Naive thymus-derived CD4-positive, alpha-beta T cell (primary cell): Measurements from ENCODE around the gene PRDM16. TPM values are rescaled to one million over a fixed set of nuclear protein-coding genes. Genes with fewer than 3 reads are reported as not detected.

Experiments used
- ATAC-seq: fragments of 150-1000 bp; cut with Tn5 transposase; 2 replicates; pipeline ENCODE4 v1.10.0; 2021; ENCODE audit warnings: mild to moderate bottlenecking, moderate library complexity
- CTCF ChIA-PET: fragments of 350-600 bp; sonication (Branson Sonifier 250); formaldehyde crosslinking; loops from one replicate; lab custom pipeline; 2021; ENCODE audit warnings: antibody characterized with exemption; lab: Charles Lee
- POLR2A ChIA-PET: fragments of 350-600 bp; sonication (Branson Sonifier 250); formaldehyde crosslinking; loops from one replicate; lab custom pipeline; 2021; ENCODE audit warnings: antibody characterized with exemption, inconsistent platforms; lab: Charles Lee
- DNase-seq, 9 donors: peaks; one replicate each; pipeline versions ENCODE4 v3.0.0 to v3.0.0-alpha.2; 2020 to 2022; ENCODE audit warnings: mixed read lengths in 1 of 9
- H3K27ac ChIP-seq: one replicate; pipeline ENCODE4 v1.7.0; 2013; ENCODE audit warnings: mild to moderate bottlenecking, low read depth, low read length, moderate library complexity
- H3K27me3 ChIP-seq, 2 donors: one replicate each; pipeline ENCODE4 v1.7.0; 2013; ENCODE audit warnings: low read length in 2 of 2, mild to moderate bottlenecking in 2 of 2, moderate library complexity in 2 of 2; ENCODE audit not compliant: control insufficient read depth in 2 of 2, insufficient read depth in 2 of 2
- H3K36me3 ChIP-seq, 3 experiments: 1 replicate in 2 of 3; 2 replicates in 1 of 3; pipeline ENCODE4 v1.7.0; 2013; ENCODE audit warnings: low read length in 3 of 3, mild to moderate bottlenecking in 3 of 3, moderate library complexity in 1 of 3; ENCODE audit not compliant: insufficient read depth in 3 of 3, control insufficient read depth in 2 of 3
- H3K4me1 ChIP-seq, 2 donors: one replicate each; pipeline ENCODE4 v1.7.0; 2013; ENCODE audit warnings: low read length in 2 of 2, mild to moderate bottlenecking in 2 of 2, moderate library complexity in 1 of 2; ENCODE audit not compliant: control insufficient read depth in 2 of 2, insufficient read depth in 2 of 2
- H3K4me3 ChIP-seq: 2 replicates; pipeline ENCODE4 v1.7.0; 2013; ENCODE audit warnings: mild to moderate bottlenecking, low read length
- H3K9me3 ChIP-seq, 3 experiments: 1 replicate in 2 of 3; 2 replicates in 1 of 3; pipeline ENCODE4 v1.7.0; 2013; ENCODE audit warnings: low read length in 3 of 3; ENCODE audit not compliant: control insufficient read depth in 2 of 3
- H3K27ac Mint-ChIP-seq, 9 donors: one replicate each; pipeline ENCODE4 v1.8.0; 2020 to 2022; ENCODE audit warnings: mixed read lengths in 9 of 9, mild to moderate bottlenecking in 8 of 9, moderate library complexity in 5 of 9, inconsistent platforms in 2 of 9
- H3K27me3 Mint-ChIP-seq, 5 donors: one replicate each; pipeline ENCODE4 v1.8.0; 2021 to 2022; ENCODE audit warnings: mixed read lengths in 5 of 5, mild to moderate bottlenecking in 1 of 5
- H3K36me3 Mint-ChIP-seq, 5 donors: one replicate each; pipeline ENCODE4 v1.8.0; 2020 to 2022; ENCODE audit warnings: mixed read lengths in 5 of 5, mild to moderate bottlenecking in 3 of 5, inconsistent platforms in 1 of 5
- H3K4me1 Mint-ChIP-seq, 7 donors: one replicate each; pipeline ENCODE4 v1.8.0; 2020 to 2022; ENCODE audit warnings: mixed read lengths in 7 of 7, mild to moderate bottlenecking in 3 of 7, inconsistent platforms in 1 of 7
- H3K4me3 Mint-ChIP-seq, 10 donors: one replicate each; pipeline ENCODE4 v1.8.0; 2020 to 2022; ENCODE audit warnings: mild to moderate bottlenecking in 10 of 10, mixed read lengths in 10 of 10, moderate library complexity in 6 of 10, inconsistent platforms in 2 of 10
- H3K9me3 Mint-ChIP-seq, 11 donors: one replicate each; pipeline ENCODE4 v1.8.0; 2020 to 2022; ENCODE audit warnings: mixed read lengths in 11 of 11, mild to moderate bottlenecking in 4 of 11, inconsistent platforms in 1 of 11, moderate library complexity in 1 of 11
- intact Hi-C, 2 donors: fragments of 100-400 bp; cut with micrococcal nuclease; formaldehyde crosslinking; loops; one replicate each; pipeline ENCODE4 v1.15.1; 2023
- polyA plus RNA-seq, 2 donors: library from polyadenylated mRNA; unstranded; fragments of 300-500 nt; fragmentation: Illumina TruSeq; gene quantifications; one replicate each; pipeline ENCODE4 v1.2.3, GENCODE V29; 2021
- total RNA-seq, 6 experiments: library from RNA in 5 of 6; stranded (reverse) in 5 of 6; gene quantifications; 1 replicate in 5 of 6; 2 replicates in 1 of 6; pipeline ENCODE4 v1.2.3 and lab custom pipeline; 2021 to 2026

Gene PRDM16
- total and polyA plus RNA-seq, 7 experiments from 2014 or later = 0.05 to 0.61 (median 0.36) TPM; not detected in 2

GRCh38 chr1:3451994-3452865 is 383.2 kb downstream of the PRDM16 start:
- H3K9me3 ChIP-seq = no peaks in the 10 kb centered on the region
- Mint-ChIP-seq H3K4me3 (no peak overlapping the region), H3K36me3 (peaks cover 0 to 7% (median 0%) of the 10 kb centered on the region in 5 donors), H3K9me3 (peaks cover 0 to 10% (median 4%) of the 10 kb centered on the region in 11 donors), H3K4me1 (peaks cover 0 to 4% (median 0%) of the 10 kb centered on the region in 7 donors), H3K27me3 (peaks cover 6 to 24% (median 15%) of the 10 kb centered on the region in 5 donors), H3K27ac (no peak overlapping the region)
- ATAC-seq = no peak
- ChIA-PET CTCF (interaction anchor here (0.7 to 2.4 kb wide), 14 partner anchors 8 to 439 kb away, joined by 3 to 39 read pairs (median 6); no protein-coding TSS in a partner anchor), POLR2A (no interaction called here)
- no peaks in the 10 kb centered on the region for H3K36me3 ChIP-seq
- intact Hi-C loops = no loop called here
- H3K4me3 ChIP-seq = no peak overlapping the region
- peaks cover 0 to 11% of the 10 kb centered on the region in 2 donors for H3K27me3 ChIP-seq
- no peak for DNase-seq
- peaks cover 9 to 11% of the 10 kb centered on the region in 2 donors for H3K4me1 ChIP-seq
- no peak overlapping the region for H3K27ac ChIP-seq

- Mint-ChIP-seq H3K36me3 (peaks cover 0 to 4% (median 0%) of the 10 kb centered on the region in 5 donors), H3K4me3 (no peak overlapping the region), H3K27ac (no peak overlapping the region), H3K9me3 (peaks cover 0 to 7% (median 3%) of the 10 kb centered on the region in 11 donors), H3K4me1 (peaks cover 0 to 4% (median 0%) of the 10 kb centered on the region in 7 donors), H3K27me3 (peaks cover 6 to 24% (median 15%) of the 10 kb centered on the region in 5 donors)
- peaks cover 9 to 11% of the 10 kb centered on the region in 2 donors for H3K4me1 ChIP-seq
- no peak overlapping the region for H3K27ac ChIP-seq
- H3K36me3 ChIP-seq = no peaks in the 10 kb centered on the region
- POLR2A ChIA-PET = no interaction called here
- peaks cover 0 to 11% of the 10 kb centered on the region in 2 donors for H3K27me3 ChIP-seq
- CTCF ChIA-PET = interaction anchor here (0.7 to 2.4 kb wide), 15 partner anchors 9 to 440 kb away, joined by 3 to 39 read pairs (median 5); no protein-coding TSS in a partner anchor
- H3K9me3 ChIP-seq = no peaks in the 10 kb centered on the region
- H3K4me3 ChIP-seq = no peak overlapping the region
- intact Hi-C loops = loop anchor here (1.0 kb wide), 4 partner anchors 30 to 271 kb away; no protein-coding TSS in a partner anchor
- DNase-seq (no peak), ATAC-seq (no peak)
Observed at GRCh38 chr1:3452866-3453175, 383.8 kb downstream of the PRDM16 start.

GRCh38 chr1:3453203-3453761 is 384.3 kb downstream of the PRDM16 start:
- POLR2A ChIA-PET = no interaction called here

GRCh38 chr1:3453891-3454810 is 385.1 kb downstream of the PRDM16 start, which contains the start of gene ARHGEF16:
ARHGEF16 (plus strand) TSS chr1:3454665; CDS start chr1:3463085, 8,420 bp downstream.
- Histone ChIP-seq H3K9me3 (no peaks in the 10 kb centered on the region), H3K4me1 (peaks cover 9 to 11% of the 10 kb centered on the region in 2 donors), H3K27me3 (peaks cover 0 to 11% of the 10 kb centered on the region in 2 donors), H3K4me3 (no peak within 1 kb of the TSS), H3K27ac (no peak within 1 kb of the TSS), H3K36me3 (no peaks in the 10 kb centered on the region)
- peaks cover 0 to 4% (median 0%) of the 10 kb centered on the region in 11 donors for H3K9me3 Mint-ChIP-seq
- peak in 7 of 9 donors; percentile 10 to 34 (median 24) for DNase-seq
- peak within 1 kb of the TSS in 1 of 9 donors; percentile 72 for H3K27ac Mint-ChIP-seq
- H3K4me1 Mint-ChIP-seq = peaks cover 0 to 4% (median 0%) of the 10 kb centered on the region in 7 donors
- H3K36me3 Mint-ChIP-seq = no peaks in the 10 kb centered on the region
- peaks cover 6 to 24% (median 15%) of the 10 kb centered on the region in 5 donors for H3K27me3 Mint-ChIP-seq
- POLR2A ChIA-PET = no interaction called here
- CTCF ChIA-PET = interaction anchor here (0.6 to 2.4 kb wide), 7 partner anchors 10 to 441 kb away, joined by 3 to 39 read pairs (median 6); no protein-coding TSS in a partner anchor
- peak within 1 kb of the TSS in 9 of 10 donors; percentile 42 to 81 (median 70) for H3K4me3 Mint-ChIP-seq
- ATAC-seq = peak; percentile 28
- intact Hi-C loops = loop anchor here (1.0 kb wide), 4 partner anchors 29 to 270 kb away; no protein-coding TSS in a partner anchor

More at GRCh38 chr1:3453203-3453761, 384.3 kb downstream of the PRDM16 start:
- DNase-seq (peak; percentile 53 to 78 (median 67)), ATAC-seq (peak; percentile 89)
- Histone ChIP-seq H3K9me3 (no peaks in the 10 kb centered on the region), H3K27me3 (peaks cover 0 to 11% of the 10 kb centered on the region in 2 donors), H3K27ac (no peak overlapping the region), H3K36me3 (no peaks in the 10 kb centered on the region), H3K4me3 (no peak overlapping the region), H3K4me1 (peaks cover 9 to 11% of the 10 kb centered on the region in 2 donors)
- intact Hi-C loops = loop anchor here (1.0 kb wide), 4 partner anchors 30 to 271 kb away; no protein-coding TSS in a partner anchor
- no peak overlapping the region for H3K27ac Mint-ChIP-seq
- peaks cover 0 to 4% (median 0%) of the 10 kb centered on the region in 11 donors for H3K9me3 Mint-ChIP-seq
- H3K27me3 Mint-ChIP-seq = peaks cover 6 to 24% (median 15%) of the 10 kb centered on the region in 5 donors
- CTCF ChIA-PET = interaction anchor here (0.6 to 2.4 kb wide), 16 partner anchors 9 to 440 kb away, joined by 3 to 39 read pairs (median 5); no protein-coding TSS in a partner anchor
- peak overlapping the region in 9 of 10 donors; percentile 48 to 82 (median 69) for H3K4me3 Mint-ChIP-seq
- peaks cover 0 to 4% (median 0%) of the 10 kb centered on the region in 7 donors for H3K4me1 Mint-ChIP-seq
- no peaks in the 10 kb centered on the region for H3K36me3 Mint-ChIP-seq

- ChIA-PET POLR2A (no interaction called here), CTCF (no interaction called here)
- Histone ChIP-seq H3K9me3 (no peaks in the 10 kb centered on the region), H3K4me1 (peaks cover 9 to 11% of the 10 kb centered on the region in 2 donors), H3K36me3 (no peaks in the 10 kb centered on the region), H3K4me3 (no peak overlapping the region), H3K27ac (no peak overlapping the region), H3K27me3 (peaks cover 0 to 11% of the 10 kb centered on the region in 2 donors)
- no peak for ATAC-seq
- no peaks in the 10 kb centered on the region for H3K9me3 Mint-ChIP-seq
- intact Hi-C loops = no loop called here
- peaks cover 0 to 4% (median 0%) of the 10 kb centered on the region in 7 donors for H3K4me1 Mint-ChIP-seq
- peak in 1 of 9 donors; percentile 14 for DNase-seq
- H3K27me3 Mint-ChIP-seq = peaks cover 6 to 18% (median 14%) of the 10 kb centered on the region in 5 donors
- H3K4me3 Mint-ChIP-seq = peak overlapping the region in 9 of 10 donors; percentile 42 to 81 (median 70)
- H3K27ac Mint-ChIP-seq = peak overlapping the region in 1 of 9 donors; percentile 72
- H3K36me3 Mint-ChIP-seq = no peaks in the 10 kb centered on the region
Observed at GRCh38 chr1:3454811-3455618, 386.0 kb downstream of the PRDM16 start.
